ENCODE measurements around the gene RNF224. TPM values are rescaled to one million over a fixed set of nuclear protein-coding genes. Genes with fewer than 3 reads are reported as not detected.
A peak's percentile ranks its signal among the peaks of the same experiment; 100 is the strongest.

Gene RNF224
- total and polyA plus RNA-seq, 4 donors = 0.06 to 2.2 (median 1.3) TPM; not detected in 1

DNA sequence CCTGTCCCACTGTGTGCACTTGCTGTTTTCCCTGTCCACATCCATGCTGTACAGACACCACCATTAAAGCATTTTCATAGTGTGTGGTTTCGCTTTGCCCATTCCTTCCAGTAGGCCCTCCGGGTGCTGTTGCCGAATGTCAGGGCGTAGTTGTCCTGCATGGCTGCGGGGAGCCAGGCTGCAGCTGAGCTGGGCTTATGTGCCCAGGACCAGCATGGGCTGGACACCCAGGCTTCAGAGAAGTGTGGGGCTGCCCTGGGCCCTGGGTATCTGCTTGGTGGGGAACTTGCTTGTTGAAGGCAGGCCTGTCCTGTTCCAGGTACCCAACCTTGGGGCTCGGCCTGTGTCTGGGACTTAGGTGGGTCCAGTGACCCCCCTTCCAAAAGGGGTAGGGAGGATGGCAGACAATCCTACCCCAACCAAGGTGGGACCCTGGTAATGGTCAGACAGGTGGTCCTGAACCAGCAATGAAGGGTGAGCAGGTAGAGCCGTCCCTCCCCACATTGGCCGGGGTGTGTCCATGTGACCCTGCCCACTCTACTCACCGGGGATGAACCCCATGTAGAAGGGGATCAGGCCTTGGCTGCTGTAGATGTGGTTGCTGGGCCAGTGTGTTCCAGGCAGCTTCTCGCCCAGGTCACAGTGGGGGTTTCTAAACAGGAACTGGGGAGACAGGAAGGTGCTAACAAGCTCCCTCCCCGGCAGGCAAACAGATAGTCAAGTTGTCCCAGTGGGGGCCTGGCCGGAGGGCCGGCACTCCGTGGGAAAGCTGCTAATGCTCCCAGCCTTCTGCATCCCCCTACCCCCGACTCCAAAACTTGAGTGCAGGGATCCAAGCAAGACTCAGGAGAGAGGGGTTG is 16.6 kb downstream of the RNF224 start:
- no peak overlapping the region for H3K4me3 ChIP-seq (ENCODE audit: low read depth, low read length)
- H3K36me3 ChIP-seq (ENCODE audit: control insufficient read depth, insufficient read depth, low read length) = peaks cover 38% of the 10 kb centered on the region
- H3K4me1 ChIP-seq (ENCODE audit: control insufficient read depth, insufficient read depth, low read length) = peaks cover 52% of the 10 kb centered on the region
- no peak for DNase-seq (ENCODE audit: low read depth in 4 of 6, low spot score in 6 of 6)
- H3K9me3 ChIP-seq (ENCODE audit: control insufficient read depth, insufficient read depth, low read length) = no peaks in the 10 kb centered on the region
- 69% methylated on average over 13 of the region's 15 CpGs for WGBS (ENCODE audit: insufficient coverage)
- no peaks in the 10 kb centered on the region for H3K27me3 ChIP-seq (ENCODE audit: control insufficient read depth, insufficient read depth, low read length)
- no peak overlapping the region for H3K27ac ChIP-seq (ENCODE audit: low read depth, low read length)

DNA sequence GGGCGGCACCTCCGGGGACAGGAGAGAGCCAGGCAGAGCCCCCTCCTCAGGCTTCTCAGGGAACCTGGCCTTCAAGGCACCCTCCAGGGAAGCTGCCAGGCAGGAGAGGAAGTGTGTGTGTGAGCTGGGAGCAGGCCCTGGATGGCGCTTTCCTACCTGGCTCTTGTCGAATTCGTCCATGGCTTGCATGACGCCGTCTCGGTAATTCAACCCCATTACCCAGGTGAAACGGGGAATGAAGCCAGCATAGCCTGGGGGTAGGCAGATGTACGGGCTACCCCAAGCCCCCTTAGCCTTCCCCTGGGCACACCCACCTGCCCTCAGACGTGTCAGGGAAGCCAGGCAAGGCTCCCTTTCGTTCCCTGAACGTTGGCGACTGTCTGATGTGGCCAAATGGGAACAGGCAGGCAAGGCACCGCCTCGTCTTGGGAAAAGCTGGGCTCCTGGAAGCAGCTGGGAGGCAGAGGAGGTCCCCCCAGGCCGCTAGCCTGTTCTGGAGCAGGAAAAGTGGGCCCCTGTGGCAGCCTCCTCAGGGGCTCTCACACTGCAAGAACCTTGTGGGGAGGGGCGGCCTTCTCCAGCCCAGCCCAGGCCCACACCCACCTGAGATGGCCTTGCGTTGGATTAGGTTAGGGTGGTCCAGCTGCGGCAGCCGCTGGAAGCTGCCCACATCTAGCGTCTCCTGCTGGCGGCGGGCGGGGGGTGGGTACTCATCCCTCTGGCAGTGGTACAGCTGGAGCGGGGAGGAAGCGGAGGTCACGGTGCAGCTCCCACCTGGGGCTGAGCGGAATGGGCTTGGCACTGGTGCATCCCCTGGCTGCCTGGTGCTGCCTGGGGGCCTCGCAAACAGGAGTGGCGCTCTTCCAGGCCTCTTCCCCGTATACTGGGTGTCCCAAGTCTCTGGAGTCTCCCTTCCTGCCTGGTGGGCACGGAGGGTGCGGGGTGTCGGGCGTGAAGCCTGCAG is 17.5 kb downstream of the RNF224 start:
- Histone ChIP-seq H3K27ac (ENCODE audit: low read depth, low read length) (no peak overlapping the region), H3K4me3 (ENCODE audit: low read depth, low read length) (no peak overlapping the region), H3K27me3 (ENCODE audit: control insufficient read depth, insufficient read depth, low read length) (no peaks in the 10 kb centered on the region), H3K9me3 (ENCODE audit: control insufficient read depth, insufficient read depth, low read length) (no peaks in the 10 kb centered on the region), H3K36me3 (ENCODE audit: control insufficient read depth, insufficient read depth, low read length) (peaks cover 36% of the 10 kb centered on the region), H3K4me1 (ENCODE audit: control insufficient read depth, insufficient read depth, low read length) (peaks cover 43% of the 10 kb centered on the region)
- WGBS (ENCODE audit: insufficient coverage) = 49% methylated on average over 36 of the region's 36 CpGs
- no peak for DNase-seq (ENCODE audit: low read depth in 4 of 6, low spot score in 6 of 6)

DNA sequence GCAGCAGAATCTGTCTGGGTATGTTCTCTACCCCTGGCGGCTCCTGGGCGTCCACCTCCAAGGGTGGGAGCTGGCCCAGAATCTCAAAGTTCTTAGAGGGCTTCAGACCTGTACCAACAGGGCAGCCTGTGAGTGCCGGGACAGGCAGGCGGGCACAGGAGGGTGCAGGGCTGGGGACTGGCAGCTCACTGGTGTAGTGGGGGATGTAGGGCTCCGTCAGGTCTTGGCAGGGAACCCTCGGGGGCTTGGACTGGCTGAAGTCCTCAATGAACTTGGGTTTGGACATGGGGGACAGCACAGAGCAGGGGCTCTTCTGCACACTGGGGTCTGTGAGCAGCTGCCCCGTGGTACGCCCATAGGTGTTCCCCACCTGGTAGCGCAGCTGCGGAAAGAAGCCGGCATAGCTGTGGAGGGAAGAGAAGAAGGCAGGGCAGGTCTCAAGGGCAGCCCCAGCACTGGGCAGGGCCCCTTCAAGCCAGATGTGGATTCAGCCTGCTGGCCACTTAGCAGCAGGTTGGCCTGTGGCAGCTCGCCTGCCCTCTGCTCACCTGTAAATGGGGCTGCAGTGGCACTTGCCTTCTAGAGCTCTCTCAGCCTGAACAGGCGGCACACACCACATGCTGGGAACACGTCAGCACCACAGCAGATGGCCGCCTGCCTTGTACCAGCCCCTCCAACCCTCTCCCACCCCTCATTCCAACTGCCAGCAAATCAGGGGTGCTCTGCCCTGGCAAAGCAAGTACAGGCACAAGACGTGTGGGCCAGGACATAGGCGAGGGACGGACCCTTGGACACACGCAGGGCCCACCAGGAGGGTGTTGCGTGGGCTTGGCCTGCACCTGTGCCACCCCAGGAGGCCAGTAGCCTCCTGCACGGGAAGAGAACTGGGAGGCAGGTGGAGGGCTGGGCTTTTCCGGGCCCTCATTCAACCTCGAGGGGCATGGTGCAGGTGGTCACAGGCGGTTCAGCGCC is 18.4 kb downstream of the RNF224 start:
- WGBS (ENCODE audit: insufficient coverage) = 84% methylated on average over 25 of the region's 25 CpGs
- Histone ChIP-seq H3K4me1 (ENCODE audit: control insufficient read depth, insufficient read depth, low read length) (peaks cover 39% of the 10 kb centered on the region), H3K27me3 (ENCODE audit: control insufficient read depth, insufficient read depth, low read length) (no peaks in the 10 kb centered on the region), H3K36me3 (ENCODE audit: control insufficient read depth, insufficient read depth, low read length) (peaks cover 36% of the 10 kb centered on the region), H3K27ac (ENCODE audit: low read depth, low read length) (no peak overlapping the region), H3K4me3 (ENCODE audit: low read depth, low read length) (no peak overlapping the region), H3K9me3 (ENCODE audit: control insufficient read depth, insufficient read depth, low read length) (no peaks in the 10 kb centered on the region)
- DNase-seq (ENCODE audit: low read depth in 4 of 6, low spot score in 6 of 6) = peak in 1 of 6 donors; percentile 67

DNA sequence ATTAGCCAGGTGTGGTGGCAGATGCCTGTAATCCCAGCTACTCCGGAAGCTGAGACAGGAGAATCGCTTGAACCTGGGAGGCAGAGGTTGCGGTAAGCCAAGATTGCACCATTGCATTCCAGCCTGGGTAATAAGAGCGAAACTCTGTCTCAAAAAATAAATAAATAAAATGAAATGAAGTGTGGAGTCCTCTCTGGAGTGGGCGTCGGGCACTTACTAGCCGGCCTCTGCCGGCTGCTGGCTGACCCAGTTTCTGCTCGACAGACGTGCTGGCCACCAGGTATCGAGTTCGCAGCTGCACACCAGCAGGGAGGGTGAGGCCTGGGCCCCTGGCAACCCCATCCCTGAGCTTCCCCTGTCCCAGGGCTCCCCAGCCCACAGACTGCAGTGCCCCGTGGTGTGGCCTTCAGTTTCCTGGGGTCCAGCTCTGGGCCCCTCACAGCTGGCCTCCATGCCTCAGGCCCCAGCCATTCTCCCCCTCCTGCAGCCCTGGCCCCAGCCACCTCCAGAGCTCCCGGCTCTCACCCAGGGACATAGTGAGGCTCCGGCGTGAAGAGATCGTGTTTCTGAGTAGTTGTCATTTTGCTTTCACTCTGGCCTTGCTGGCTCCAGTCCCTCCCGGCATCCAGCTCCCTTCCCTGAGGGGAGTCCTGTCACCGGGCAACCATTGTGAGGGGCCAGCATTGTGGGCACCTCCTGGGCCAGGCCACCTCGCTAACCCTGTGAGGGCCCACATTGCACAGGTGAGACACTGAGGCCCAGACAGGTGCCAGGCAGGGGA is 20.0 kb downstream of the RNF224 start:
- H3K27ac ChIP-seq (ENCODE audit: low read depth, low read length) = no peak overlapping the region
- H3K27me3 ChIP-seq (ENCODE audit: control insufficient read depth, insufficient read depth, low read length) = no peaks in the 10 kb centered on the region
- H3K4me3 ChIP-seq (ENCODE audit: low read depth, low read length) = no peak overlapping the region
- H3K9me3 ChIP-seq (ENCODE audit: control insufficient read depth, insufficient read depth, low read length) = no peaks in the 10 kb centered on the region
- H3K36me3 ChIP-seq (ENCODE audit: control insufficient read depth, insufficient read depth, low read length) = peaks cover 29% of the 10 kb centered on the region
- no peak for DNase-seq (ENCODE audit: low read depth in 4 of 6, low spot score in 6 of 6)
- 65% methylated on average over 18 of the region's 20 CpGs for WGBS (ENCODE audit: insufficient coverage)
- H3K4me1 ChIP-seq (ENCODE audit: control insufficient read depth, insufficient read depth, low read length) = peaks cover 33% of the 10 kb centered on the region

DNA sequence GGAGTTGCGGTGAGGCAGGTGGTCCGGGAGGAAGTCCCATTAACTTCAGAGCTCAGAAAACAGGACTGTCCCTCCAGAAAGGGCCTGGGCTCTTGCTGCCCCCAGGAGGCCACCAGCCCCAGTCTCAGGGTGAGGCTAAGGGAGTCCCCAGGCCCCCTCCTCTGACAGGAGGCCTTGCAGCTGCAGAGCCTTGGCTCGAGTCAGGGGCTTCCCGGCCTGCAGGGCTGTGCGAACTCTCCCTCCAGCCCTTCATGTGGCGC is 20.5 kb downstream of the RNF224 start:
- 76% methylated on average over 4 of the region's 6 CpGs for WGBS (ENCODE audit: insufficient coverage)
- peaks cover 28% of the 10 kb centered on the region for H3K4me1 ChIP-seq (ENCODE audit: control insufficient read depth, insufficient read depth, low read length)
- H3K27me3 ChIP-seq (ENCODE audit: control insufficient read depth, insufficient read depth, low read length) = no peaks in the 10 kb centered on the region
- DNase-seq (ENCODE audit: low read depth in 4 of 6, low spot score in 6 of 6) = no peak
- H3K27ac ChIP-seq (ENCODE audit: low read depth, low read length) = no peak overlapping the region
- H3K4me3 ChIP-seq (ENCODE audit: low read depth, low read length) = no peak overlapping the region
- H3K36me3 ChIP-seq (ENCODE audit: control insufficient read depth, insufficient read depth, low read length) = peaks cover 26% of the 10 kb centered on the region
- no peaks in the 10 kb centered on the region for H3K9me3 ChIP-seq (ENCODE audit: control insufficient read depth, insufficient read depth, low read length)

DNA sequence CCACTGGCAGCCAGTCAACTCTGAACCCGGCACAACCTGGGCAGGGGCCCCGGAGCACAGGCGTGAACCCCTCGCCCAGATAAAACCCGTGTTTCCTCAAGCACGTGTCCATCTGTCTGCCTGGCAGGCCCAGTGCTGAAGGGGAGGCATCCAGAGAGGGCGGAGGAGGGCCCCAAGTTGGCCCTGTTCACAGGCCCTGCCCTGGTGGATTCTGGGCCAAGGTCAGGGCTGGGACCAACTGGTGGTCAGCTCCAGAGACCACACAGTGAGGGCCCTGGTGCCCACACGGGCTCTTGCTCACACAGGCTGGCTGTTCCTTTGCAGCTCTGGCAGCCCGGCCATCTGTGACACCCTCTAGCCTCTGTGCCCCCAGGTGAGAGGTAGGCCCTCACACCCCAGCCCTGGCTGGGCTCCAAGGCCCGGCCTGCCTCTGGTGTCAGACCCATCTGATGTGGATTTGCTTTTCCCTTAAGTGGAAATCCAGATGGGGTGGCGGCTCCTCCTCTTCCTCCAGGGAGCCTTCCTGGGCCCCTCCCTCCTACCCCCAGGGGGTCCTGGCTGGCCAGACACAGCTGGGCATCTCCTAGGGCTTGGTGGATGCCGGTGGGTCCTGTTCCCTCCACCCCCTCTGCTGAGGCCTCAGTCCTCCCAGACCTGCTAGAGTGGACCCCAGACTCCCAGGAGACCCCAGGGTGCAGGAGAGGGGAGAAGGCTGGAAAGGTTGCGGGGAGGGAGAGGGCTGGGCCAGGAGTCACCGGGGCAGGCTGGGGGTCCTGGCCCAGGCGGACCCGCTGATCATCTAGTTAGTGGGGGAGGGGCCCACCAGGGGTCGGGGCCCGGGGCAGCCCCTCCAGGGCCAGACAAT is 23.3 kb downstream of the RNF224 start:
- H3K4me1 ChIP-seq (ENCODE audit: control insufficient read depth, insufficient read depth, low read length) = peaks cover 12% of the 10 kb centered on the region
- no peaks in the 10 kb centered on the region for H3K27me3 ChIP-seq (ENCODE audit: control insufficient read depth, insufficient read depth, low read length)
- H3K4me3 ChIP-seq (ENCODE audit: low read depth, low read length) = no peak overlapping the region
- no peak overlapping the region for H3K27ac ChIP-seq (ENCODE audit: low read depth, low read length)
- H3K36me3 ChIP-seq (ENCODE audit: control insufficient read depth, insufficient read depth, low read length) = peaks cover 11% of the 10 kb centered on the region
- WGBS (ENCODE audit: insufficient coverage) = 67% methylated on average over 14 of the region's 18 CpGs
- DNase-seq (ENCODE audit: low read depth in 4 of 6, low spot score in 6 of 6) = no peak
- no peaks in the 10 kb centered on the region for H3K9me3 ChIP-seq (ENCODE audit: control insufficient read depth, insufficient read depth, low read length)

DNA sequence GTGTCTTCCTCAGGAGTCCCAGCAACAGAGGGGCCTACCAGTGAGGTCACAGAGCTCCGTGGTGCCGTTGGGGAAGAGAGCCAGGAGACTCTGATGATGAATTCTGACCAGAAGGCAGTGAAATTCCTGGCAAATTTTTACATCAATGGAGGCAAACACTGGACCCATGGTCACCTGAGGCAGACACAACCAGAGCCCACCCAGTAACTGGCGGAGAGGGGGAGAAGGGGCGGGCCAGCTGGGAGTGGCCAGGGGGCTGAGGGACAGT is 23.8 kb downstream of the RNF224 start, which contains the start of gene STPG3:
Gene STPG3 (plus strand): TSS at position 93 of the 268 bp plus-strand sequence. CDS start 1 bp downstream, at position 94.
- DNase-seq (ENCODE audit: low read depth in 4 of 6, low spot score in 6 of 6) = no peak
- WGBS (ENCODE audit: insufficient coverage) = 49% methylated on average over 4 of the region's 4 CpGs
- peaks cover 16% of the 10 kb centered on the region for H3K4me1 ChIP-seq (ENCODE audit: control insufficient read depth, insufficient read depth, low read length)
- no peak within 1 kb of the TSS for H3K27ac ChIP-seq (ENCODE audit: low read depth, low read length)
- no peaks in the 10 kb centered on the region for H3K9me3 ChIP-seq (ENCODE audit: control insufficient read depth, insufficient read depth, low read length)
- no peak within 1 kb of the TSS for H3K4me3 ChIP-seq (ENCODE audit: low read depth, low read length)
- no peaks in the 10 kb centered on the region for H3K27me3 ChIP-seq (ENCODE audit: control insufficient read depth, insufficient read depth, low read length)
- peaks cover 15% of the 10 kb centered on the region for H3K36me3 ChIP-seq (ENCODE audit: control insufficient read depth, insufficient read depth, low read length)

DNA sequence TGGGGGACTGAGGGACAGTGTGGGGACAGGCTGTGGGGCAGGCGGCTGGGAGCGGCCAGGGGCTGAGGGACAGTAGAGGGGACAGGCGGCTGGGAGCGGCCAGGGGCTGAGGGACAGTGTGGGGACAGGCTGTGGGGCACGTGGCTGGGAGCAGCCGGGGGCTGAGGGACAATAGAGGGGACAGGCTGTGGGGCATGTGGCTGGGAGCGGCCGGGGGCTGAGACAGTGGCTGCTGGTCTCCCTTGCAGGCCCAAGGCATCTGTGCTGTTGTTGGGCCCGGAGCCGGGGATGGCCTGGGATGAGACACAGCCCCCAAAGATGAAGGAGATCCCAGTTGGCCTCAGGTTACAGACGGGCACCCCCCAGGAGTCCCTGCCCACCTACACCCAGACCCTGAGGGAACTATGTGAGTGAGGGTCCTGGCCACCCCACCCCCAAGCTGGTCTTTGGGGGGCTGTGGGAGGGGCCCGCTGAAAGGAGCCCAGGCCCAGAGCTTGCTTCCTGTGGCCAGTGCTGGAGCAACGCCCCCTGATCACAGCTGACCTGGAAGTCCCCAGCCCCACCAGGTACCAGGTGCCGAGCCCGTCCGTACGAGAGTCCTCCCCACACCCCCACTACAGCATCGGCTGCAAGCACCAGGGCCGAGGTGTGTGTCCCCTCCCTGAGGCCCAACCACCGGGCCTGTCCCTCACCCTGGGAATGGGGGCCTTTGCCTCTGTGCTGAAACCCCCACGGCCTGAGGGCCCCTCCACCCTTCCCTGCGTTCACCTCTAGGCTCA is 24.4 kb downstream of the RNF224 start:
- no peak for DNase-seq (ENCODE audit: low read depth in 4 of 6, low spot score in 6 of 6)
- no peaks in the 10 kb centered on the region for H3K27me3 ChIP-seq (ENCODE audit: control insufficient read depth, insufficient read depth, low read length)
- WGBS (ENCODE audit: insufficient coverage) = 65% methylated on average over 16 of the region's 22 CpGs
- peaks cover 21% of the 10 kb centered on the region for H3K4me1 ChIP-seq (ENCODE audit: control insufficient read depth, insufficient read depth, low read length)
- H3K4me3 ChIP-seq (ENCODE audit: low read depth, low read length) = no peak overlapping the region
- H3K9me3 ChIP-seq (ENCODE audit: control insufficient read depth, insufficient read depth, low read length) = no peaks in the 10 kb centered on the region
- H3K27ac ChIP-seq (ENCODE audit: low read depth, low read length) = no peak overlapping the region
- H3K36me3 ChIP-seq (ENCODE audit: control insufficient read depth, insufficient read depth, low read length) = peaks cover 20% of the 10 kb centered on the region

Measured in spinal cord (tissue), 10 donors.